Activated naive CD4-positive, alpha-beta T cell treated with anti-CD3 and anti-CD28 coated beads, Interleukin-2, amount 50 U/mL, for 24 hours (primary cell): Measurements from ENCODE around the gene CIC.

Experiments
- H3K27ac Mint-ChIP-seq: one replicate; pipeline ENCODE4 v1.8.0; 2021; ENCODE audit warnings: mild to moderate bottlenecking, mixed read lengths
- H3K27me3 Mint-ChIP-seq: one replicate; pipeline ENCODE4 v1.8.0; 2021; ENCODE audit warnings: mixed read lengths
- H3K36me3 Mint-ChIP-seq: one replicate; pipeline ENCODE4 v1.8.0; 2021; ENCODE audit warnings: mixed read lengths
- H3K4me1 Mint-ChIP-seq: one replicate; pipeline ENCODE4 v1.8.0; 2021; ENCODE audit warnings: mixed read lengths
- H3K4me3 Mint-ChIP-seq: one replicate; pipeline ENCODE4 v1.8.0; 2021; ENCODE audit warnings: mild to moderate bottlenecking, mixed read lengths
- H3K9me3 Mint-ChIP-seq: one replicate; pipeline ENCODE4 v1.8.0; 2021; ENCODE audit warnings: mixed read lengths

The CIC gene

GRCh38 chr19:42286349-42287016, 17.4 kb downstream of the CIC start:
- H3K9me3 Mint-ChIP-seq, result no peaks in the 10 kb centered on the region
- no peaks in the 10 kb centered on the region for H3K27me3 Mint-ChIP-seq
- no peak overlapping the region for H3K27ac Mint-ChIP-seq
- H3K4me1 Mint-ChIP-seq, result peaks cover 31% of the 10 kb centered on the region
- H3K36me3 Mint-ChIP-seq, result no peaks in the 10 kb centered on the region
- no peak overlapping the region for H3K4me3 Mint-ChIP-seq

DNA sequence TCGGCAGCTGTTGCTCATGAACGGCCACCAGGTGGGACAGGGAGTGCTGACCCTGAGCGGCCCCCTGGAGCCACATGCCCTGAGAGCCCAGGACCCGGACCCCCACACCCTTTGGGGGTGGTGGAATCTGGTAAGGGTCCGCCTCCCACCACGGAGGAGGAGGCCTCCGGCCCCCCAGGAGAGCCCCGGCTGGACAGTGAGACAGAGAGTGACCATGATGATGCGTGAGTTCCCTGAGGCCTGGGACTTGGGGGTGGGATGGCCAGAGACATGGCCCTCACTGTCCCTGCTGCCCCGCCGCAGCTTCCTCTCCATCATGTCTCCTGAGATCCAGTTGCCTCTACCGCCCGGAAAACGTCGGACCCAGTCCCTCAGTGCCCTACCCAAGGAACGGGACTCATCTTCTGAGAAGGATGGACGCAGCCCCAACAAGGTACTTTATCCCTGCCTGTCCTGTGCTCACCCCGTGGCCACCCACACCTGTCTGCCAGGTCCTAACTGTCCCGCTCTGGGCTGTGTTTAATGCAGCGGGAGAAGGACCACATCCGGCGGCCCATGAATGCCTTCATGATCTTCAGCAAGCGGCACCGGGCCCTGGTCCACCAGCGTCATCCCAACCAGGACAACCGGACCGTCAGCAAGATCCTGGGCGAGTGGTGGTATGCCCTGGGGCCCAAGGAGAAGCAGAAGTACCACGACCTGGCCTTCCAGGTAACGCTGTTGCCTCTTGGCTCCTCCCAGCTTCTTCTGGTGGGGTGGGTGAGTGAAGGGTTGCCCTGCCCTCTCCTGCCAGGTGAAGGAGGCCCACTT, 18.2 kb downstream of the CIC start:
- Mint-ChIP-seq H3K27ac (no peak overlapping the region), H3K9me3 (no peaks in the 10 kb centered on the region), H3K4me3 (no peak overlapping the region), H3K36me3 (no peaks in the 10 kb centered on the region), H3K4me1 (peaks cover 29% of the 10 kb centered on the region), H3K27me3 (no peaks in the 10 kb centered on the region)

- Mint-ChIP-seq H3K4me3 (no peak overlapping the region), H3K4me1 (peaks cover 25% of the 10 kb centered on the region), H3K27ac (no peak overlapping the region), H3K27me3 (no peaks in the 10 kb centered on the region), H3K36me3 (no peaks in the 10 kb centered on the region), H3K9me3 (no peaks in the 10 kb centered on the region)
Observed at GRCh38 chr19:42287827-42288107, 18.7 kb downstream of the CIC start.

DNA sequence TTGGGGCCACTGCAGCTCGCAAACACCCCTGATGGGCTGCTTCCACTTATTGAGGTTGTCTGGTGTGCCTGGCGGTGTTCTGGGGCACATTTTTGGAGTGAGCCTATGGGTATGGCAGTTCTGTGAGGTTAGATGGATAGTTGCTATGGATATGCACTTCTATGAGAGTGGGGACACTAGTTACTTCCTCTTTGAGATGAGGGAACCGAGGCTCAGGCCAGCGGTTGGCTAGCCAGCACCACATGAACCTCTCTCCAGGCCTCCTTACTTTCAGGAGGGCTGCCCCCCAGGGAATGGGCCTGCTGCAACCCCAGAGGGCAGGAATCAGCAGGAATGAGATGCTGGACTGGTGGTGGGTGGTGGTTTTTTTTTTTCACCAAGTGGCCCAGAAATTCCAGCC, 19.3 kb downstream of the CIC start:
- Mint-ChIP-seq H3K27ac (no peak overlapping the region), H3K27me3 (no peaks in the 10 kb centered on the region), H3K9me3 (no peaks in the 10 kb centered on the region), H3K4me1 (peaks cover 25% of the 10 kb centered on the region), H3K36me3 (peaks cover 2% of the 10 kb centered on the region), H3K4me3 (no peak overlapping the region)

DNA sequence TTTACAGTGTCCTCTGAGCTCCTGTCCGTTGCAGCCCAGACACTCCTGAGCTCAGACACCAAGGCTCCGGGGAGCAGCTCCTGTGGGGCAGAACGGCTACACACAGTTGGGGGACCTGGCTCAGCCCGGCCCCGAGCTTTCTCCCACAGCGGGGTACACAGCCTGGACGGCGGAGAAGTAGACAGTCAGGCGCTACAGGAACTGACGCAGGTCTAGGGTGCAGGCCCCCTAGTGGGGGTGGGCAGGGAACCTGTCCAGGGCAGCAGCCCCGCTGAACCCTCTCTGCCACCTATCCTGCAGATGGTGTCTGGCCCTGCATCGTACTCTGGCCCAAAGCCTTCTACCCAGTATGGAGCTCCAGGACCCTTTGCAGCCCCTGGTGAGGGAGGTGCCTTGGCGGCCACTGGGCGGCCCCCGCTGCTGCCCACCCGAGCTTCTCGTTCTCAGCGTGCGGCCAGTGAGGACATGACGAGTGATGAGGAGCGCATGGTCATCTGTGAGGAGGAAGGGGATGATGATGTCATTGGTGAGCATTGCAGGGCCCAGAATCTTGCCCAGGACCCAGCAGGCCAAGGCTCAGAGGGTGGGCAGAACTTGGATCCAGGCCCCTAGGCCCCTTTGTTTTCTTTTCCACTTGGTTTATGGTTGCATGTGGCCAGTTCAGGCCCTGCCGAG, 20.0 kb downstream of the CIC start:
- Mint-ChIP-seq H3K27ac (no peak overlapping the region), H3K4me1 (peaks cover 25% of the 10 kb centered on the region), H3K9me3 (no peaks in the 10 kb centered on the region)

DNA sequence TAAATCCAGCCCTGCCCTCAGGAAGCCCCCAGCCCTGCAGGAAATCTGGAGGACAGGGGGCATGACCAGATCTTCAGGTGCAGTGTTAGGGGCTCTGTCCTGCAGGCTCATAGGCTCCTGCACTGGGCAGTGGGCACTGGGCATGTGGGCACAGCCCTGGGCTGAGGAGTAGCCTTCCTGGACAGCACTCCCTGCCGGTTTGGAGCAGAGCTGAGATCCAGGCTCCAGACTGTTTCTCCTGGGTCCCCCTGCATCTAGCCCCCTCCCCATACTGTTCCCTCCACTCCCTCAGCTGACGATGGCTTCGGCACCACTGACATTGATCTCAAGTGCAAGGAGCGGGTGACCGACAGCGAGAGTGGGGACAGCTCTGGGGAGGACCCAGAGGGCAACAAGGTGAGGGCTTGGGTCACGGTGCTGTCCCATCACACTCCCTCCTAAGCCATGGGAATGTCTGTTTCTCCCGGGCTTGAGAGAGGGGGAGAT, 20.5 kb downstream of the CIC start:
- H3K9me3 Mint-ChIP-seq, result no peaks in the 10 kb centered on the region
- H3K36me3 Mint-ChIP-seq, result peaks cover 2% of the 10 kb centered on the region
- H3K4me1 Mint-ChIP-seq, result peaks cover 24% of the 10 kb centered on the region
- H3K27ac Mint-ChIP-seq, result peak overlapping the region; percentile 17
- H3K27me3 Mint-ChIP-seq, result no peaks in the 10 kb centered on the region
- no peak overlapping the region for H3K4me3 Mint-ChIP-seq

More for the DNA sequence above, 20.0 kb downstream of the CIC start:
- no peak overlapping the region for H3K4me3 Mint-ChIP-seq
- no peaks in the 10 kb centered on the region for H3K27me3 Mint-ChIP-seq
- H3K36me3 Mint-ChIP-seq, result peaks cover 2% of the 10 kb centered on the region

DNA sequence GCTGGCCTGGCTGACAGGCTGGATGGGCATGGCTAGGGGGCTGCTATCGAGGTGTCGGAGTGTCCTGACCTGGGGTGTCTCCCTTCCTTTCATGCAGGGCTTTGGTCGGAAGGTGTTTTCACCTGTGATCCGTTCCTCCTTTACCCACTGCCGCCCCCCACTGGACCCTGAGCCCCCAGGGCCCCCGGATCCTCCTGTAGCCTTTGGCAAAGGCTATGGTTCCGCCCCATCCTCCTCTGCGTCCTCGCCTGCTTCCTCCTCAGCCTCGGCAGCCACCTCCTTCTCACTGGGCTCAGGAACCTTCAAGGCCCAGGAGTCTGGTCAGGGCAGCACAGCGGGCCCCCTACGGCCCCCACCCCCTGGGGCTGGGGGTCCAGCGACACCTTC, 21.1 kb downstream of the CIC start:
- Mint-ChIP-seq H3K36me3 (peaks cover 2% of the 10 kb centered on the region), H3K9me3 (no peaks in the 10 kb centered on the region), H3K27me3 (no peaks in the 10 kb centered on the region), H3K4me1 (peaks cover 19% of the 10 kb centered on the region), H3K27ac (no peak overlapping the region), H3K4me3 (no peak overlapping the region)

DNA sequence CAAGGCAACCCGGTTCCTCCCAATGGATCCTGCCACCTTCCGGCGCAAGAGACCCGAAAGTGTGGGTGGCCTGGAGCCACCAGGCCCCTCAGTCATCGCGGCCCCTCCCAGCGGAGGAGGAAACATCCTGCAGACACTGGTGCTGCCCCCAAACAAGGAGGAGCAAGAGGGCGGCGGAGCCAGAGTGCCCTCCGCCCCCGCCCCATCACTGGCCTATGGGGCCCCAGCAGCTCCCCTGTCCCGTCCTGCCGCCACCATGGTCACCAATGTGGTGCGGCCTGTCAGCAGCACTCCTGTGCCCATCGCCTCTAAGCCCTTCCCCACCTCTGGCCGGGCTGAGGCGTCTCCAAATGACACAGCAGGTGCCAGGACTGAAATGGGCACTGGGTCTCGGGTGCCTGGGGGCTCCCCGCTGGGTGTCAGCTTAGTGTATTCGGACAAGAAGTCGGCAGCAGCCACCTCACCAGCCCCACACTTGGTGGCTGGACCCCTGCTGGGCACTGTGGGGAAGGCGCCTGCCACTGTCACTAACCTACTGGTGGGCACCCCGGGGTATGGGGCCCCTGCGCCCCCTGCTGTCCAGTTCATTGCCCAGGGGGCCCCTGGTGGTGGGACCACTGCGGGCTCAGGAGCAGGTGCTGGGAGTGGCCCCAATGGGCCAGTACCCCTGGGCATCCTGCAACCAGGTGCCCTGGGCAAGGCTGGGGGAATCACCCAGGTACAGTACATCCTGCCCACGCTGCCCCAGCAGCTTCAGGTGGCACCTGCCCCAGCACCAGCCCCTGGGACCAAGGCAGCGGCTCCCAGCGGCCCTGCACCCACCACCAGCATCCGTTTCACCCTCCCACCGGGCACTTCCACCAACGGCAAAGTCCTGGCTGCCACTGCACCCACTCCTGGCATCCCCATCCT, 21.7 kb downstream of the CIC start:
- Mint-ChIP-seq H3K4me3 (no peak overlapping the region), H3K9me3 (no peaks in the 10 kb centered on the region), H3K4me1 (peaks cover 12% of the 10 kb centered on the region), H3K36me3 (peaks cover 2% of the 10 kb centered on the region), H3K27ac (no peak overlapping the region), H3K27me3 (no peaks in the 10 kb centered on the region)

DNA sequence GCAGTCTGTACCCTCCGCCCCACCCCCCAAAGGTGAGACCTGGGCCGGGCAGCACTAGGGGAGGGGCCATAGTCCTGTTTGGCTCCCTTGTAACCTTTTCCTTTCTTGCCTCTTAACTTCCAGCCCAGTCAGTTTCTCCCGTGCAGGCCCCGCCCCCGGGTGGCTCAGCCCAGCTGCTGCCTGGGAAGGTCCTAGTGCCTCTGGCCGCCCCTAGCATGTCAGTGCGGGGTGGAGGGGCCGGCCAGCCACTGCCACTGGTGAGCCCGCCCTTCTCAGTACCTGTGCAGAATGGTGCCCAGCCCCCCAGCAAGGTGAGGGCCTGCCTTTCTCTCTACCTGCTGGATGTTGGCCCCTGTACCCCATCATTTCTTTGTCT, 22.4 kb downstream of the CIC start:
- Mint-ChIP-seq H3K4me3 (no peak overlapping the region), H3K4me1 (peaks cover 10% of the 10 kb centered on the region), H3K36me3 (peaks cover 2% of the 10 kb centered on the region), H3K27me3 (no peaks in the 10 kb centered on the region), H3K27ac (peak overlapping the region; percentile 48), H3K9me3 (no peaks in the 10 kb centered on the region)

DNA sequence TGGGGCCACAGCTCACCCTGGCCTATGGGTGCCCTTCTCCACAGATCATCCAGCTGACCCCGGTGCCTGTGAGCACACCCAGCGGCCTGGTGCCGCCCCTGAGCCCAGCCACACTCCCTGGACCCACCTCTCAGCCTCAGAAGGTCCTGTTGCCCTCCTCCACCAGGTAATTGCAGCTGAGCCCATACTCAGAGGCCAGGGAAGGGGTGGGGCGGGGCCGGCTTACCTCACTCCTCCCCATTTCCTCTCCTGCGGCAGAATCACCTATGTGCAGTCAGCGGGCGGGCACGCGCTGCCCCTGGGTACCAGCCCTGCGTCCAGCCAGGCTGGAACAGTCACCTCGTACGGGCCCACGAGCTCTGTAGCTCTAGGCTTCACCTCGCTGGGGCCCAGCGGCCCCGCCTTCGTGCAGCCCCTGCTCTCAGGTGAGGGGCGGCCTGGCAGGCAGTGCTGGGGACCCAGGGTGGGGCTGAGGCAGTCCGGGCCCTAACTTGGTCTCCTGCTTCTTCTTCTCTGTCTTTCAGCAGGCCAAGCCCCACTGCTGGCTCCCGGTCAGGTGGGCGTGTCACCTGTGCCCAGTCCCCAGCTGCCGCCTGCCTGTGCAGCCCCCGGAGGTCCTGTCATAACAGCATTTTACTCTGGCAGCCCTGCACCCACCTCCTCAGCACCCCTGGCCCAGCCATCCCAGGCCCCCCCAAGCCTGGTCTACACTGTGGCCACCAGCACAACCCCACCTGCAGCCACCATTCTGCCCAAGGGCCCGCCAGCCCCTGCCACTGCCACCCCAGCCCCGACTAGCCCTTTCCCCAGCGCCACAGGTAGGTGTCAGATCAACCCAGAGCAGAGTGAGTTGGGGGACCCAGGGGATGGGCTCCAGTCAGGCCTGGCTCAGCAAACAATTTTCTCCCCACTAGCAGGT, 23.2 kb downstream of the CIC start:
- peak overlapping the region; percentile 48 for H3K27ac Mint-ChIP-seq
- no peaks in the 10 kb centered on the region for H3K27me3 Mint-ChIP-seq
- H3K9me3 Mint-ChIP-seq, result no peaks in the 10 kb centered on the region
- peaks cover 10% of the 10 kb centered on the region for H3K4me1 Mint-ChIP-seq
- H3K4me3 Mint-ChIP-seq, result no peak overlapping the region
- peaks cover 2% of the 10 kb centered on the region for H3K36me3 Mint-ChIP-seq

- Mint-ChIP-seq H3K4me1 (peaks cover 10% of the 10 kb centered on the region), H3K27me3 (no peaks in the 10 kb centered on the region), H3K27ac (no peak overlapping the region), H3K9me3 (no peaks in the 10 kb centered on the region), H3K4me3 (no peak overlapping the region), H3K36me3 (peaks cover 2% of the 10 kb centered on the region)
Observed at GRCh38 chr19:42292963-42293362, 23.9 kb downstream of the CIC start.

DNA sequence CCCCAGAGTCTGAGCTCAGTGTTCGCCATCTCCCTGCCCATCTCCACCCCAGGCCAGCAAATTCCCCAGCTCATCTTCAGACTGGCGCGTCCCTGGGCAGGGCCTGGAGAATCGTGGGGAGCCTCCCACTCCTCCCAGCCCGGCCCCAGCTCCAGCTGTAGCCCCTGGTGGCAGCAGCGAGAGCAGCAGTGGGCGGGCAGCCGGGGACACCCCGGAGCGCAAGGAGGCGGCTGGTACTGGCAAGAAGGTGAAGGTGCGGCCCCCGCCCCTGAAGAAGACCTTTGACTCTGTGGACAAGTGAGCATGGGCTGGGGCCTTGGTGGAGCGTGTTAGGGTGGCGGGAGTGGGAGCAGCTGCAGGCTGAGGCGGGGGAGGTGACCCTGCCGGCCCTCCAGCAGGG, 24.5 kb downstream of the CIC start:
- no peaks in the 10 kb centered on the region for H3K27me3 Mint-ChIP-seq
- peaks cover 2% of the 10 kb centered on the region for H3K36me3 Mint-ChIP-seq
- no peak overlapping the region for H3K4me3 Mint-ChIP-seq
- H3K27ac Mint-ChIP-seq, result no peak overlapping the region
- H3K4me1 Mint-ChIP-seq, result peaks cover 10% of the 10 kb centered on the region
- no peaks in the 10 kb centered on the region for H3K9me3 Mint-ChIP-seq

- Mint-ChIP-seq H3K36me3 (peaks cover 2% of the 10 kb centered on the region), H3K4me1 (peaks cover 10% of the 10 kb centered on the region), H3K4me3 (no peak overlapping the region), H3K27me3 (no peaks in the 10 kb centered on the region), H3K9me3 (no peaks in the 10 kb centered on the region), H3K27ac (no peak overlapping the region)
Observed at GRCh38 chr19:42293948-42294347, 24.9 kb downstream of the CIC start.

- no peaks in the 10 kb centered on the region for H3K27me3 Mint-ChIP-seq
- no peak overlapping the region for H3K27ac Mint-ChIP-seq
- peaks cover 2% of the 10 kb centered on the region for H3K36me3 Mint-ChIP-seq
- peaks cover 10% of the 10 kb centered on the region for H3K4me1 Mint-ChIP-seq
- H3K9me3 Mint-ChIP-seq, result no peaks in the 10 kb centered on the region
- no peak overlapping the region for H3K4me3 Mint-ChIP-seq
Observed at GRCh38 chr19:42294471-42295137, 25.6 kb downstream of the CIC start.
